GM21737 (cell line): ENCODE results near the gene EFHC1.
"Not testable (repeated sequence)": the region's sequence is repeated elsewhere in the genome, so short reads cannot be mapped to it uniquely, and the experiment has no call there.

Experiments
- ATAC-seq: cut with Tn5 transposase; IDR thresholded peaks from one replicate; pipeline ENCODE4 v1.9.1; 2021; ENCODE audit warnings: mild to moderate bottlenecking, moderate library complexity; ENCODE audit not compliant: unreplicated experiment

Gene EFHC1

GRCh38 chr6:52433294-52433693, 13.2 kb downstream of the EFHC1 start:
- ATAC-seq: not testable (repeated sequence)

GRCh38 chr6:52435345-52435744, 15.2 kb downstream of the EFHC1 start:
- no peak for ATAC-seq

- no peak for ATAC-seq
These were observed 18.8 kb downstream of the EFHC1 start for GRCh38 chr6:52438926-52439325.

GRCh38 chr6:52454556-52454955, 34.4 kb downstream of the EFHC1 start:
- ATAC-seq: no peak

- ATAC-seq: no peak
These were observed 37.0 kb downstream of the EFHC1 start for GRCh38 chr6:52457096-52457495.

- not testable (repeated sequence) for ATAC-seq
These were observed 41.1 kb downstream of the EFHC1 start for GRCh38 chr6:52461194-52461593.

- no peak for ATAC-seq
These were observed 54.0 kb downstream of the EFHC1 start for GRCh38 chr6:52474173-52474572.

- no peak for ATAC-seq
These were observed 55.2 kb downstream of the EFHC1 start for GRCh38 chr6:52475307-52475706.

GRCh38 chr6:52482903-52483670, 62.9 kb downstream of the EFHC1 start:
- no peak for ATAC-seq

- no peak for ATAC-seq
These were observed 63.5 kb downstream of the EFHC1 start for GRCh38 chr6:52483671-52484003.

GRCh38 chr6:52489881-52490280, 69.7 kb downstream of the EFHC1 start:
- no peak for ATAC-seq

- ATAC-seq: peak; percentile 56
These were observed 71.3 kb downstream of the EFHC1 start for GRCh38 chr6:52491203-52492069.

- no peak for ATAC-seq
These were observed 73.5 kb downstream of the EFHC1 start for GRCh38 chr6:52493669-52494068.

GRCh38 chr6:52494298-52495072, 74.3 kb downstream of the EFHC1 start:
- no peak for ATAC-seq

- no peak for ATAC-seq
These were observed 75.8 kb downstream of the EFHC1 start for GRCh38 chr6:52495922-52496321.

- ATAC-seq: no peak
These were observed 76.5 kb downstream of the EFHC1 start for GRCh38 chr6:52496631-52497030.

GRCh38 chr6:52497652-52498408, 77.7 kb downstream of the EFHC1 start:
- peak; percentile 70 for ATAC-seq

GRCh38 chr6:52498538-52499017, 78.4 kb downstream of the EFHC1 start:
- ATAC-seq: peak; percentile 39

GRCh38 chr6:52499026-52499425, 78.9 kb downstream of the EFHC1 start:
- no peak for ATAC-seq

- ATAC-seq: no peak
These were observed 79.6 kb downstream of the EFHC1 start for GRCh38 chr6:52499681-52500236.
